Measurements from ENCODE around the gene ZMIZ1.

- TF ChIP-seq POLR2A (IDR thresholded peaks at IDR 0.05): no peak
- TF ChIP-seq CTCF (IDR thresholded peaks at IDR 0.05): no peak
These were observed 67.7 kb downstream of the ZMIZ1 start for GRCh38 chr10:79136236-79137005.

All from suprapubic skin (tissue), 3 donors.